ENCODE data around the gene FEN1.

DNA sequence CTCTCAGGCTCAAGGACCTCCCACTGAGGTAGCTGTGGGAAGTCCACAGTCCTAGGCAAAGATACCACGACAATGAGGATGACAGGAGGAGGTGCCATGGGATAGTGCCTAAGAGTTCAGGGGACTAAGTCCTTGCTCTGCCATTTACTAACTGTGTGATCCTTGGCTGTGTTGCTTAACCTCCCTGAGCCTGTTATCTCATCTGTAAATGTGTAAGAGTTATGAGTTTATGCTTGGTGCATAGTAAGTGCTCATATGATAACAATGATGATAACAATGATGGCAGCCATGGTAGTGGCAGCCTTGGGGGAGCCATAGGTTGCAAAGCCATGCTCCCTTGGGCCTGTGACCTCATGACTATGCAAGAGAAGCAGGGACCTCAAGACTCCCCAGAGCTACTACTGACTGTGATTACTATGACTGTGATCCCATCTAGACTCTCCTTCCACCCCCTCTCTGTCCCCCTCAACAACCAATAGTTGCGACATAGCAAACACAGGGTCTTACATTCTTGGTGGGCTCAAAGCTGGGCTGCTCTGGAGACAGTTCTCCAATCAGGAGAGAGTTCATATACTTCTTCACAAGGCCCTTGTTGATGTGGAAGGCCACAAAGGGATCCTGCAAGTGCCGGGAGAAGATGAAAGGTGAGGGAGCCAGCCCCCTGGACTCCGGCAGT lies 20.2 kb downstream of the FEN1 start:
- TF ChIP-seq, protein P1, sequence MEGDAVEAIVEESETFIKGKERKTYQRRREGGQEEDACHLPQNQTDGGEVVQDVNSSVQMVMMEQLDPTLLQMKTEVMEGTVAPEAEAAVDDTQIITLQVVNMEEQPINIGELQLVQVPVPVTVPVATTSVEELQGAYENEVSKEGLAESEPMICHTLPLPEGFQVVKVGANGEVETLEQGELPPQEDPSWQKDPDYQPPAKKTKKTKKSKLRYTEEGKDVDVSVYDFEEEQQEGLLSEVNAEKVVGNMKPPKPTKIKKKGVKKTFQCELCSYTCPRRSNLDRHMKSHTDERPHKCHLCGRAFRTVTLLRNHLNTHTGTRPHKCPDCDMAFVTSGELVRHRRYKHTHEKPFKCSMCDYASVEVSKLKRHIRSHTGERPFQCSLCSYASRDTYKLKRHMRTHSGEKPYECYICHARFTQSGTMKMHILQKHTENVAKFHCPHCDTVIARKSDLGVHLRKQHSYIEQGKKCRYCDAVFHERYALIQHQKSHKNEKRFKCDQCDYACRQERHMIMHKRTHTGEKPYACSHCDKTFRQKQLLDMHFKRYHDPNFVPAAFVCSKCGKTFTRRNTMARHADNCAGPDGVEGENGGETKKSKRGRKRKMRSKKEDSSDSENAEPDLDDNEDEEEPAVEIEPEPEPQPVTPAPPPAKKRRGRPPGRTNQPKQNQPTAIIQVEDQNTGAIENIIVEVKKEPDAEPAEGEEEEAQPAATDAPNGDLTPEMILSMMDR (IDR thresholded peaks at IDR 0.05 in 2 of 3, conservative IDR thresholded peaks at IDR 0.05 in 1 of 3; ENCODE audit: borderline replicate concordance in 1 of 3, insufficient read depth in 1 of 3, low read depth in 2 of 3, low read length in 2 of 3), result no peak
- TF ChIP-seq, protein P2, sequence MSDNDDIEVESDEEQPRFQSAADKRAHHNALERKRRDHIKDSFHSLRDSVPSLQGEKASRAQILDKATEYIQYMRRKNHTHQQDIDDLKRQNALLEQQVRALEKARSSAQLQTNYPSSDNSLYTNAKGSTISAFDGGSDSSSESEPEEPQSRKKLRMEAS (IDR thresholded peaks at IDR 0.05), result no peak
- TF ChIP-seq POLR2A (IDR thresholded peaks at IDR 0.05; ENCODE audit: borderline replicate concordance, extremely low read depth, insufficient read depth, insufficient read length), result no peak
- TF ChIP-seq, protein P3, sequence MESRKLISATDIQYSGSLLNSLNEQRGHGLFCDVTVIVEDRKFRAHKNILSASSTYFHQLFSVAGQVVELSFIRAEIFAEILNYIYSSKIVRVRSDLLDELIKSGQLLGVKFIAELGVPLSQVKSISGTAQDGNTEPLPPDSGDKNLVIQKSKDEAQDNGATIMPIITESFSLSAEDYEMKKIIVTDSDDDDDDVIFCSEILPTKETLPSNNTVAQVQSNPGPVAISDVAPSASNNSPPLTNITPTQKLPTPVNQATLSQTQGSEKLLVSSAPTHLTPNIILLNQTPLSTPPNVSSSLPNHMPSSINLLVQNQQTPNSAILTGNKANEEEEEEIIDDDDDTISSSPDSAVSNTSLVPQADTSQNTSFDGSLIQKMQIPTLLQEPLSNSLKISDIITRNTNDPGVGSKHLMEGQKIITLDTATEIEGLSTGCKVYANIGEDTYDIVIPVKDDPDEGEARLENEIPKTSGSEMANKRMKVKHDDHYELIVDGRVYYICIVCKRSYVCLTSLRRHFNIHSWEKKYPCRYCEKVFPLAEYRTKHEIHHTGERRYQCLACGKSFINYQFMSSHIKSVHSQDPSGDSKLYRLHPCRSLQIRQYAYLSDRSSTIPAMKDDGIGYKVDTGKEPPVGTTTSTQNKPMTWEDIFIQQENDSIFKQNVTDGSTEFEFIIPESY (IDR thresholded peaks at IDR 0.05; ENCODE audit: extremely low read depth, insufficient replicate concordance, low read length), result no peak
- TF ChIP-seq JUND (IDR thresholded peaks at IDR 0.05), result no peak
- no peak for TF ChIP-seq POLR2AphosphoS5 (IDR thresholded peaks at IDR 0.05; ENCODE audit: low read depth, low read length)
- no peak for TF ChIP-seq EZH2 (IDR thresholded peaks at IDR 0.05)
- TF ChIP-seq RAD21 (IDR thresholded peaks at IDR 0.05; ENCODE audit: low read depth), result no peak
- TF ChIP-seq CEBPB (IDR thresholded peaks at IDR 0.05; ENCODE audit: low read depth), result no peak
- no peak for TF ChIP-seq YY1 (IDR thresholded peaks at IDR 0.05; ENCODE audit: extremely low read depth, insufficient replicate concordance, low read depth, low read length)
- TF ChIP-seq SP1 (IDR thresholded peaks at IDR 0.05; ENCODE audit: low read depth), result no peak
- TF ChIP-seq SRF (IDR thresholded peaks at IDR 0.05; ENCODE audit: low read depth), result no peak
- TF ChIP-seq ZNF274 (IDR thresholded peaks at IDR 0.05; ENCODE audit: low read depth, low read length), result no peak

All from HCT116 (cell line).